Measurements from ENCODE around the gene YBEY.

DNA sequence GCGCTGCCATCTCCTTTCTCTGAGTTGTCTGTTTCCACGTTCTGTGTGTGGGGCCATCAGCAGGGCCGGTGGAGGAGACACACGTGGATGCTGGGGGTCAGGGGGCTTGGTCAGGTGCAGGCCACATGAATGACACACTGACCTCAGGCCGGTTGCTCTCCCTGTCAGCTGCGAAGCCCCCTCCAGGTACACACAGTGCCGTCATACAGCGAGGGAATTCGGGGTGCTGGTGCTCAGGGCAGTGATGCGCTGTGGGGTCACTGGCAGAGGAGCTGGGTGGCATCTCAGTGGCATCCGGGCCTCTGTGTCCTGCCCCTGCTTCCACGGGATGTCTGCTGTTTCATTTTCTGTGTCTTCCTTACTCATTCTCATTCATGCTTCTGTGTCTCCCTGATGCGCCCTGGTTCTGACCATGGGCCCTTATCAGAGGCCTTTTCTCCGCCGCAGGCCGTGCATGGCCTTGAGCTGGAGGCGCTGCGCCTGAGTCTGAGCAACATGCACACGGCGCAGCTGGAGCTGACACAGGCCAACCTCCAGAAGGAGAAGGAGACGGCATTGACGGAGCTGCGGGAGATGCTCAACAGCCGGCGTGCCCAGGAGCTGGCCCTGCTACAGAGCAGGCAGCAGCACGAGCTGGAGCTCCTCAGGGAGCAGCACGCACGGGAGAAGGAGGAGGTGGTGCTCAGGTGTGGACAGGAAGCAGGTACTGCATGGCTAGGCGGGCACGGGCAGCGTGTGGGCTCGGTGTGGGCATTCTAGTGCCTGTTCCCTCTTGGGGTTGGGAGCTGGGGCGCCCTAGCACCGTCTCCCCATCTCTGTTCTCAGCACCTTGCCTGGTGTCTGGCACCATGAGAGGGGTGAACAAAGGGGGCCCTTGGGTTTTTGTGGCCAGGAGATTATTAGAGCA, 60.4 kb downstream of the YBEY start:
- TF ChIP-seq ZNF565 (CRISPR knock-in tag; conservative IDR thresholded peaks at IDR 0.05; ENCODE audit: low read depth) (no peak), ZFP30 (CRISPR knock-in tag; IDR thresholded peaks at IDR 0.05) (no peak), RARB (CRISPR knock-in tag; IDR thresholded peaks at IDR 0.05) (no peak)
- TF ChIP-seq, protein P1, sequence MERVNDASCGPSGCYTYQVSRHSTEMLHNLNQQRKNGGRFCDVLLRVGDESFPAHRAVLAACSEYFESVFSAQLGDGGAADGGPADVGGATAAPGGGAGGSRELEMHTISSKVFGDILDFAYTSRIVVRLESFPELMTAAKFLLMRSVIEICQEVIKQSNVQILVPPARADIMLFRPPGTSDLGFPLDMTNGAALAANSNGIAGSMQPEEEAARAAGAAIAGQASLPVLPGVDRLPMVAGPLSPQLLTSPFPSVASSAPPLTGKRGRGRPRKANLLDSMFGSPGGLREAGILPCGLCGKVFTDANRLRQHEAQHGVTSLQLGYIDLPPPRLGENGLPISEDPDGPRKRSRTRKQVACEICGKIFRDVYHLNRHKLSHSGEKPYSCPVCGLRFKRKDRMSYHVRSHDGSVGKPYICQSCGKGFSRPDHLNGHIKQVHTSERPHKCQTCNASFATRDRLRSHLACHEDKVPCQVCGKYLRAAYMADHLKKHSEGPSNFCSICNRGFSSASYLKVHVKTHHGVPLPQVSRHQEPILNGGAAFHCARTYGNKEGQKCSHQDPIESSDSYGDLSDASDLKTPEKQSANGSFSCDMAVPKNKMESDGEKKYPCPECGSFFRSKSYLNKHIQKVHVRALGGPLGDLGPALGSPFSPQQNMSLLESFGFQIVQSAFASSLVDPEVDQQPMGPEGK (CRISPR knock-in tag; IDR thresholded peaks at IDR 0.05; ENCODE audit: borderline replicate concordance), result no peak

Measured in SK-N-SH treated with all-trans-retinoic acid at 6 μM for 48 hours (cell line).